Heart left ventricle (tissue), 13 donors: ENCODE results near the gene TMOD4.

Experiments
- POLR2A ChIP-seq, 2 donors: fragments of 450-650 bp; IDR thresholded peaks; one replicate each; pipeline ENCODE4 v1.6.1; 2017; ENCODE audit warnings: antibody characterized with exemption in 2 of 2, mild to moderate bottlenecking in 2 of 2, moderate library complexity in 2 of 2
- TF ChIP-seq, protein P1 (sequence below), 12 donors: fragments of 200-600 bp; sonication (generic) in 4 of 12; IDR thresholded peaks; one replicate each; pipeline versions ENCODE4 v1.5.0 to v1.8.0; 2018 to 2022; ENCODE audit warnings: antibody characterized with exemption in 12 of 12, mild to moderate bottlenecking in 5 of 12
- donor health status: ischemic (EF 13 %, LVEDD 7.1; RV severe dilation, severe dysfunction).
- donor health status: DM: no; HTN: yes; CAD: no.
- donor health status: DM: no; HTN: no; CAD: no.
- donor health status: ischemic (EF 25% LVEDD 6.9; RV normal size, moderate dysfunction).
- donor health status: ischemic (EF 25% LVEDD 5.7; RV mildly dilated, moderate dysfunction).
- donor health status: ischemic (EF 35%, LVEDD 5.7; RV mildly dilated, moderate dysfunction).
- donor health status: nonischemic (EF 11% LVEDD 7.7; RV severe dilation, severe dysfunction).
- donor health status: DM: yes; HTN: yes; CAD: no.
- donor health status: PGD.
- donor health status: ischemic (EF 29% LVEDD 5.4; RV normal size, mild dysfunction).
- donor health status: nonischemic (EF 23%, LVEDD 6.1; RV moderate dilation, normal function).

- TF ChIP-seq, protein P1, sequence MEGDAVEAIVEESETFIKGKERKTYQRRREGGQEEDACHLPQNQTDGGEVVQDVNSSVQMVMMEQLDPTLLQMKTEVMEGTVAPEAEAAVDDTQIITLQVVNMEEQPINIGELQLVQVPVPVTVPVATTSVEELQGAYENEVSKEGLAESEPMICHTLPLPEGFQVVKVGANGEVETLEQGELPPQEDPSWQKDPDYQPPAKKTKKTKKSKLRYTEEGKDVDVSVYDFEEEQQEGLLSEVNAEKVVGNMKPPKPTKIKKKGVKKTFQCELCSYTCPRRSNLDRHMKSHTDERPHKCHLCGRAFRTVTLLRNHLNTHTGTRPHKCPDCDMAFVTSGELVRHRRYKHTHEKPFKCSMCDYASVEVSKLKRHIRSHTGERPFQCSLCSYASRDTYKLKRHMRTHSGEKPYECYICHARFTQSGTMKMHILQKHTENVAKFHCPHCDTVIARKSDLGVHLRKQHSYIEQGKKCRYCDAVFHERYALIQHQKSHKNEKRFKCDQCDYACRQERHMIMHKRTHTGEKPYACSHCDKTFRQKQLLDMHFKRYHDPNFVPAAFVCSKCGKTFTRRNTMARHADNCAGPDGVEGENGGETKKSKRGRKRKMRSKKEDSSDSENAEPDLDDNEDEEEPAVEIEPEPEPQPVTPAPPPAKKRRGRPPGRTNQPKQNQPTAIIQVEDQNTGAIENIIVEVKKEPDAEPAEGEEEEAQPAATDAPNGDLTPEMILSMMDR (IDR thresholded peaks at IDR 0.05) = no peak
- no peak for TF ChIP-seq POLR2A (IDR thresholded peaks at IDR 0.05)
Observed at GRCh38 chr1:151147132-151147503, 28.7 kb downstream of the TMOD4 start.
